BE2C (cell line): ENCODE data around the gene TIMMDC1.

Experiments
- DNase-seq: peaks from one replicate; pipeline ENCODE4 v3.0.0-alpha.2; 2020
- H3K27me3 ChIP-seq: fragments of 250-450 bp; sonication (Bioruptor Pico); 2 replicates; pipeline ENCODE4 v1.5.1; 2020; ENCODE audit warnings: mild to moderate bottlenecking
- H3K36me3 ChIP-seq: fragments of 250-450 bp; sonication (Bioruptor Pico); 2 replicates; pipeline ENCODE4 v1.5.1; 2020; ENCODE audit warnings: mild to moderate bottlenecking
- H3K4me1 ChIP-seq: fragments of 250-450 bp; sonication (Bioruptor Pico); 2 replicates; pipeline ENCODE4 v1.5.1; 2020
- H3K4me3 ChIP-seq: 2 replicates; pipeline ENCODE4 v1.5.1; 2011; ENCODE audit warnings: low read depth, low read length
- H3K9me3 ChIP-seq: fragments of 250-450 bp; sonication (Bioruptor Pico); 2 replicates; pipeline ENCODE4 v1.5.1; 2020
- CTCF ChIP-seq: IDR thresholded peaks from 2 replicates; pipeline ENCODE4 v1.5.1; 2012; ENCODE audit warnings: mild to moderate bottlenecking, low read depth, low read length

Gene TIMMDC1

GRCh38 chr3:119530456-119530855, 32.1 kb downstream of the TIMMDC1 start:
- Histone ChIP-seq H3K9me3 (no peaks in the 10 kb centered on the region), H3K36me3 (no peaks in the 10 kb centered on the region)
- no peak for TF ChIP-seq CTCF

DNA sequence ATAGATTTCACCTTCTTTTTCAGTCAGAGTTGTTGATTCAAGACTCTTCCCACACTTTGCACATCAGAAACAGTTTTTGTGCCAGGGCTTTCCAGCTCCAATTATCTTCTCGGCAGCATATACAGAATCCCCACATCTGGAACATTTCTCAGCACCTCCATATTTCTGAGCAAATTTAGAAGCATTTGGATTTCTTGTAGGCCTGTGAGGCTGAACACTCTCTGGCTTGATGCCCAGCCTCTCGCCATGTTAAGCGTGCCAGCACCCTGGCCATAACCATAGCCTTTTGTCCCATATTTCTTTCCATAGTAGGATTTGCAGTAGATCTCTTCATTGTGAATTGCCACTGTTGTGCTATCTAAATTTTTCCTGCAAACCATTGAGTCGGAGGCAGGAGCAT, 32.8 kb downstream of the TIMMDC1 start:
- TF ChIP-seq CTCF, result no peak
- H3K9me3 ChIP-seq, result no peaks in the 10 kb centered on the region
- no peaks in the 10 kb centered on the region for H3K36me3 ChIP-seq
- no peak for DNase-seq
- no peaks in the 10 kb centered on the region for H3K4me1 ChIP-seq
- no peak overlapping the region for H3K4me3 ChIP-seq
- no peaks in the 10 kb centered on the region for H3K27me3 ChIP-seq

More at GRCh38 chr3:119530456-119530855, 32.1 kb downstream of the TIMMDC1 start:
- H3K27me3 ChIP-seq, result no peaks in the 10 kb centered on the region
- DNase-seq, result no peak
- peaks cover under 1% of the 10 kb centered on the region; the same call in 1 of the 2 replicates for H3K4me1 ChIP-seq
- no peak overlapping the region for H3K4me3 ChIP-seq

DNA sequence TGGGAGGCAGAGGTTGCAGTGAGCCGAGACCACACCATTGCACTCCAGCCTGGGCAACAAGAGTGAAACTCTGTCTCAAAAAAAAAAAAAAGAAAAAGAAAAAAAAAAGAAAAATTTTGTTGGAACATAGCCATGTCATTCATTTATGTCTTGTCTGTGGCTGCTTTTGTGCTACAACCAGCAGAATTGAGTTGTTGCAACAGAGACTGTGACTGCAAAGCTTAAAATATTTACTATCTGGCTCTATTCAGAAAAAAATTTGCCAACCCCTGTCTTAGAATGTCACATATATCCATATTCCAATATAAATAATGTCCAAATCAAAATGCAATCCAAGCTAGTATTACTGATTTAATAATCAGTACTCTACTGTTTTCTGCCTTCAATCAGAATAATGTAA, 35.9 kb downstream of the TIMMDC1 start:
- no peak for DNase-seq
- H3K4me3 ChIP-seq, result no peak overlapping the region
- H3K9me3 ChIP-seq, result no peaks in the 10 kb centered on the region
- H3K36me3 ChIP-seq, result no peaks in the 10 kb centered on the region
- no peaks in the 10 kb centered on the region for H3K27me3 ChIP-seq
- TF ChIP-seq CTCF, result no peak
- H3K4me1 ChIP-seq, result no peaks in the 10 kb centered on the region

GRCh38 chr3:119536757-119537156, 38.4 kb downstream of the TIMMDC1 start:
- no peaks in the 10 kb centered on the region for H3K9me3 ChIP-seq
- no peak for DNase-seq
- TF ChIP-seq CTCF, result no peak
- no peaks in the 10 kb centered on the region for H3K27me3 ChIP-seq
- no peaks in the 10 kb centered on the region for H3K36me3 ChIP-seq
- H3K4me3 ChIP-seq, result no peak overlapping the region
- H3K4me1 ChIP-seq, result no peaks in the 10 kb centered on the region

GRCh38 chr3:119538772-119539171, 40.4 kb downstream of the TIMMDC1 start:
- no peaks in the 10 kb centered on the region for H3K4me1 ChIP-seq
- no peaks in the 10 kb centered on the region for H3K9me3 ChIP-seq
- H3K36me3 ChIP-seq, result no peaks in the 10 kb centered on the region
- TF ChIP-seq CTCF, result no peak
- no peak overlapping the region for H3K4me3 ChIP-seq
- no peaks in the 10 kb centered on the region for H3K27me3 ChIP-seq
- DNase-seq, result no peak

GRCh38 chr3:119541547-119541946, 43.2 kb downstream of the TIMMDC1 start:
- Histone ChIP-seq H3K27me3 (no peaks in the 10 kb centered on the region), H3K4me3 (no peak overlapping the region), H3K9me3 (no peaks in the 10 kb centered on the region), H3K36me3 (no peaks in the 10 kb centered on the region), H3K4me1 (no peaks in the 10 kb centered on the region)
- no peak for DNase-seq
- TF ChIP-seq CTCF, result no peak
